HepG2 (cell line): ENCODE data around the gene CST3. TPM values are rescaled to one million over a fixed set of nuclear protein-coding genes. Genes with fewer than 3 reads are reported as not detected.

Source experiments
- ARNT2 ChIP-seq: sonication (generic); formaldehyde crosslinking; IDR thresholded peaks from 2 replicates; pipeline ENCODE4 v1.8.0; 2022; ENCODE audit warnings: mild to moderate bottlenecking, low read depth, missing genetic modification reagents, moderate library complexity
- BATF2 ChIP-seq: sonication (generic); formaldehyde crosslinking; IDR thresholded peaks from 2 replicates; pipeline ENCODE4 v1.8.0; 2022; ENCODE audit warnings: mild to moderate bottlenecking, missing genetic modification reagents, moderate library complexity
- BRD4 ChIP-seq: sonication (generic); formaldehyde crosslinking; IDR thresholded peaks from 2 replicates; pipeline ENCODE4 v1.4.0; 2020; ENCODE audit warnings: missing genetic modification reagents
- CREBL2 ChIP-seq: sonication (generic); formaldehyde crosslinking; IDR thresholded peaks from 2 replicates; pipeline ENCODE4 v1.8.1; 2023; ENCODE audit warnings: missing genetic modification reagents, mild to moderate bottlenecking, borderline replicate concordance
- FIP1L1 ChIP-seq: fragments of 200-400 bp; formaldehyde crosslinking; IDR thresholded peaks from 2 replicates; pipeline ENCODE4 v1.6.1; 2018; ENCODE audit warnings: low read depth, mild to moderate bottlenecking, low read length, moderate library complexity, borderline replicate concordance; ENCODE audit not compliant: insufficient read depth
- FOXO1 ChIP-seq: sonication (generic); formaldehyde crosslinking; IDR thresholded peaks from 2 replicates; pipeline ENCODE4 v1.4.0; 2020; ENCODE audit warnings: missing genetic modification reagents
- IRF2 ChIP-seq: IDR thresholded peaks from 2 replicates; pipeline ENCODE4 v1.6.1; 2018; ENCODE audit warnings: missing genetic modification reagents, missing compliant biosample characterization
- NONO ChIP-seq, 2 experiments: fragments of 450-650 bp in 1 of 2; sonication (generic) in 1 of 2; formaldehyde crosslinking in 1 of 2; IDR thresholded peaks in 1 of 2; conservative IDR thresholded peaks in 1 of 2; 2 replicates each; pipeline versions ENCODE4 v1.6.1 to v1.8.0; 2017 to 2022; ENCODE audit warnings: mild to moderate bottlenecking in 1 of 2, missing genetic modification reagents in 1 of 2, moderate library complexity in 1 of 2
- POGK ChIP-seq: sonication (generic); formaldehyde crosslinking; conservative IDR thresholded peaks from 2 replicates; pipeline ENCODE4 v1.8.0; 2022; ENCODE audit warnings: mild to moderate bottlenecking, moderate library complexity, missing genetic modification reagents
- SNAPC4 ChIP-seq: sonication (generic); formaldehyde crosslinking; IDR thresholded peaks from 2 replicates; pipeline ENCODE4 v1.4.0; 2020; ENCODE audit warnings: mild to moderate bottlenecking, missing genetic modification reagents
- TARDBP ChIP-seq: sonication (generic); formaldehyde crosslinking; IDR thresholded peaks from 2 replicates; pipeline ENCODE4 v1.8.0; 2022; ENCODE audit warnings: mild to moderate bottlenecking, missing genetic modification reagents
- TGIF2 ChIP-seq: IDR thresholded peaks from 2 replicates; pipeline ENCODE4 v1.6.1; 2016; ENCODE audit warnings: control low read depth, missing compliant biosample characterization
- ZBTB26 ChIP-seq: IDR thresholded peaks from 2 replicates; pipeline ENCODE4 v1.6.1; 2016; ENCODE audit warnings: missing compliant biosample characterization, missing genetic modification reagents, borderline replicate concordance
- ZNF337 ChIP-seq: sonication (generic); formaldehyde crosslinking; IDR thresholded peaks from 2 replicates; pipeline ENCODE4 v1.5.1; 2020; ENCODE audit warnings: missing genetic modification reagents, low read depth, mild to moderate bottlenecking, borderline replicate concordance
- ZNF615 ChIP-seq: sonication (generic); formaldehyde crosslinking; IDR thresholded peaks from 2 replicates; pipeline ENCODE4 v1.5.0; 2020; ENCODE audit warnings: mild to moderate bottlenecking, missing genetic modification reagents, borderline replicate concordance
- ZNF839 ChIP-seq: sonication (generic); formaldehyde crosslinking; IDR thresholded peaks from 2 replicates; pipeline ENCODE4 v1.4.0; 2020; ENCODE audit warnings: missing genetic modification reagents, mild to moderate bottlenecking, borderline replicate concordance
- ZSCAN25 ChIP-seq: sonication (generic); formaldehyde crosslinking; IDR thresholded peaks from 2 replicates; pipeline ENCODE4 v1.8.0; 2022; ENCODE audit warnings: mild to moderate bottlenecking, missing genetic modification reagents
- polyA plus RNA-seq, 8 experiments: library from polyadenylated mRNA; depleted of rRNA in 3 of 8; stranded (reverse) in 7 of 8; unstranded in 1 of 8; fragments of >200 nt; fragmentation: Illumina TruSeq in 4 of 8; extraction: Trizol in 4 of 8; gene quantifications; 2 replicates each; pipeline versions ENCODE4 v1.2.1 to v1.2.3, GENCODE V29; 2011 to 2016; ENCODE audit warnings: low read depth in 4 of 8, missing spikeins in 1 of 8, mixed read lengths in 1 of 8; ENCODE audit not compliant: insufficient read depth in 1 of 8
- total RNA-seq, 5 experiments: library from RNA; depleted of rRNA; stranded (reverse); fragments of >200 nt; fragmentation: Illumina TruSeq; extraction: Trizol; gene quantifications; 2 replicates each; pipeline ENCODE4 v1.2.3, GENCODE V29; 2016; ENCODE audit warnings: low read depth in 1 of 5

CST3 gene
- total and polyA plus RNA-seq, 2 of the 13 experiments (the other 11 are each of a cell fraction or from before 2014, with no cell fraction given), result 690 to 1,005 TPM

- TF ChIP-seq POGK (CRISPR knock-in tag) (no peak), ZNF839 (CRISPR knock-in tag) (no peak), CREBL2 (CRISPR knock-in tag) (no peak), BRD4 (no peak), ARNT2 (CRISPR knock-in tag) (no peak), ZNF615 (CRISPR knock-in tag) (no peak), NONO (IDR thresholded peaks at IDR 0.05) (no peak), NONO (CRISPR knock-in tag; conservative IDR thresholded peaks at IDR 0.05) (peak; percentile 56; the same call in 1 of the 2 replicates), TARDBP (CRISPR knock-in tag) (0 out of 2 replicates have a peak, but pooled peaks have one; percentile 7), TGIF2 (CRISPR knock-in tag) (no peak), FIP1L1 (no peak), FOXO1 (CRISPR knock-in tag) (no peak), ZNF337 (CRISPR knock-in tag) (no peak), IRF2 (CRISPR knock-in tag) (no peak), ZSCAN25 (no peak), SNAPC4 (no peak), ZBTB26 (CRISPR knock-in tag) (no peak), BATF2 (CRISPR knock-in tag) (peak; percentile 74; the same call in 1 of the 2 replicates)
These were observed 2.6 kb downstream of the CST3 start (continued) for GRCh38 chr20:23634985-23635767.
